SKM-1 treated with dmso at 0.1 percent for 144 hours (cell line): Measurements from ENCODE around the gene CNR1.
"Not testable (repeated sequence)": the region's sequence is repeated elsewhere in the genome, so short reads cannot be mapped to it uniquely, and the experiment has no call there.

Source experiments
- DNase-seq: peaks from one replicate; lab custom pipeline; 2025; ENCODE audit not compliant: unreplicated experiment; lab: John Stamatoyannopoulos, UW

CNR1 gene

GRCh38 chr6:88165844-88166492, at the start of gene CNR1:
Gene CNR1, minus strand, starts transcription at chr6:88166347. Its CDS starts 21,073 bp downstream, at chr6:88145274.
- DNase-seq, result no peak

- no peak for DNase-seq
These were observed 45.3 kb upstream of the CNR1 start for GRCh38 chr6:88211446-88211845.

GRCh38 chr6:88209301-88209700, 43.2 kb upstream of the CNR1 start:
- no peak for DNase-seq

GRCh38 chr6:88208726-88209125, 42.6 kb upstream of the CNR1 start:
- DNase-seq, result no peak

GRCh38 chr6:88201734-88202133, 35.6 kb upstream of the CNR1 start:
- not testable (repeated sequence) for DNase-seq

GRCh38 chr6:88184921-88185320, 18.8 kb upstream of the CNR1 start:
- DNase-seq, result no peak

- DNase-seq, result no peak
These were observed 17.3 kb upstream of the CNR1 start for GRCh38 chr6:88183471-88183870.

- DNase-seq, result peak; percentile 7
These were observed 13.5 kb upstream of the CNR1 start for GRCh38 chr6:88179692-88180091.

- peak; percentile 58 for DNase-seq
These were observed 11.9 kb upstream of the CNR1 start for GRCh38 chr6:88177961-88178464.

- DNase-seq, result no peak
These were observed 8.8 kb upstream of the CNR1 start for GRCh38 chr6:88174906-88175305.

GRCh38 chr6:88171312-88171711, 5.2 kb upstream of the CNR1 start:
- no peak for DNase-seq

GRCh38 chr6:88168362-88168761, 2.2 kb upstream of the CNR1 start:
- DNase-seq, result no peak

- DNase-seq, result no peak
These were observed 1.3 kb upstream of the CNR1 start for GRCh38 chr6:88167352-88167937.

GRCh38 chr6:88166493-88167351, 575 bp upstream of the CNR1 start:
- DNase-seq, result no peak

GRCh38 chr6:88165087-88165843, 882 bp downstream of the CNR1 start:
- no peak for DNase-seq

- DNase-seq, result no peak
These were observed 2.1 kb downstream of the CNR1 start for GRCh38 chr6:88164061-88164460.

GRCh38 chr6:88163616-88164015, 2.5 kb downstream of the CNR1 start:
- no peak for DNase-seq

GRCh38 chr6:88161940-88162339, 4.2 kb downstream of the CNR1 start:
- no peak for DNase-seq

GRCh38 chr6:88157106-88157505, 9.0 kb downstream of the CNR1 start:
- DNase-seq, result no peak

- DNase-seq, result no peak
These were observed 20.7 kb downstream of the CNR1 start for GRCh38 chr6:88145298-88145963.
